WTC11 (cell line): ENCODE measurements around the gene E2F2. TPM values are rescaled to one million over a fixed set of nuclear protein-coding genes. Genes with fewer than 3 reads are reported as not detected.
A peak's percentile ranks its signal among the peaks of the same experiment; 100 is the strongest.

Source experiments
- ATAC-seq: fragments of 200-7000 bp; cut with Tn5 transposase; 2 replicates; pipeline ENCODE4 v1.10.0; 2021; ENCODE audit warnings: mild to moderate bottlenecking, moderate library complexity
- CTCF ChIA-PET: fragments of 300-600 bp; sonication (Branson Sonifier 250); formaldehyde crosslinking; loops from one replicate; lab custom pipeline; 2021; ENCODE audit warnings: antibody characterized with exemption; lab: Charles Lee
- POLR2A ChIA-PET: fragments of 350-600 bp; sonication (Branson Sonifier 250); formaldehyde crosslinking; loops from one replicate; lab custom pipeline; 2021; ENCODE audit warnings: antibody characterized with exemption; lab: Charles Lee
- DNase-seq: peaks from one replicate; pipeline ENCODE4 v3.0.0; 2021; ENCODE audit warnings: low spot score
- H3K27ac Mint-ChIP-seq: 2 replicates; pipeline ENCODE4 v1.8.0; 2021; ENCODE audit warnings: mixed read lengths
- H3K27me3 Mint-ChIP-seq: 2 replicates; pipeline ENCODE4 v1.8.0; 2021; ENCODE audit warnings: low read depth, mild to moderate bottlenecking, moderate library complexity, mixed read lengths
- H3K36me3 Mint-ChIP-seq: 2 replicates; pipeline ENCODE4 v1.8.0; 2021; ENCODE audit warnings: mixed read lengths
- H3K4me1 Mint-ChIP-seq: 2 replicates; pipeline ENCODE4 v1.8.0; 2022; ENCODE audit warnings: mixed read lengths
- H3K4me3 Mint-ChIP-seq: 2 replicates; pipeline ENCODE4 v1.8.0; 2021; ENCODE audit warnings: mild to moderate bottlenecking, moderate library complexity, mixed read lengths
- H3K9me3 Mint-ChIP-seq: 2 replicates; pipeline ENCODE4 v1.8.0; 2021; ENCODE audit warnings: mixed read lengths
- AFF4 ChIP-seq: sonication (generic); formaldehyde crosslinking; IDR thresholded peaks from 2 replicates; pipeline ENCODE4 v1.8.1; 2023; ENCODE audit warnings: mild to moderate bottlenecking, missing genetic modification reagents, borderline replicate concordance
- CDX4 ChIP-seq: fragments of 250-450 bp; sonication (Bioruptor Pico); IDR thresholded peaks from 2 replicates; pipeline ENCODE4 v1.9.0; 2021; ENCODE audit warnings: moderate library complexity, mild to moderate bottlenecking, inconsistent platforms, borderline replicate concordance
- EMX1 ChIP-seq: fragments of 250-450 bp; sonication (Bioruptor Pico); IDR thresholded peaks from 2 replicates; pipeline ENCODE4 v1.8.0; 2021; ENCODE audit warnings: mild to moderate bottlenecking
- FOXK1 ChIP-seq: sonication (generic); formaldehyde crosslinking; IDR thresholded peaks from 2 replicates; pipeline ENCODE4 v1.8.0; 2022; ENCODE audit warnings: mild to moderate bottlenecking, moderate library complexity, missing genetic modification reagents
- FOXP1 ChIP-seq: sonication (generic); formaldehyde crosslinking; IDR thresholded peaks from 2 replicates; pipeline ENCODE4 v1.8.0; 2022; ENCODE audit warnings: missing genetic modification reagents, mild to moderate bottlenecking, moderate library complexity, borderline replicate concordance
- JUN ChIP-seq: sonication (generic); formaldehyde crosslinking; IDR thresholded peaks from 2 replicates; pipeline ENCODE4 v1.8.0; 2023; ENCODE audit warnings: mild to moderate bottlenecking, missing genetic modification reagents
- MLX ChIP-seq: sonication (generic); formaldehyde crosslinking; IDR thresholded peaks from 2 replicates; pipeline ENCODE4 v1.8.1; 2023; ENCODE audit warnings: mild to moderate bottlenecking, missing genetic modification reagents, moderate library complexity
- NR2C2 ChIP-seq: sonication (generic); formaldehyde crosslinking; IDR thresholded peaks from 2 replicates; pipeline ENCODE4 v1.8.0; 2022; ENCODE audit warnings: mild to moderate bottlenecking, missing genetic modification reagents
- PREB ChIP-seq: sonication (generic); formaldehyde crosslinking; IDR thresholded peaks from 2 replicates; pipeline ENCODE4 v1.8.1; 2022; ENCODE audit warnings: mild to moderate bottlenecking, missing genetic modification reagents, moderate library complexity, borderline replicate concordance
- TEAD1 ChIP-seq: sonication (generic); formaldehyde crosslinking; IDR thresholded peaks from 2 replicates; pipeline ENCODE4 v1.8.0; 2022; ENCODE audit warnings: mild to moderate bottlenecking, missing genetic modification reagents
- TP53 ChIP-seq: sonication (generic); formaldehyde crosslinking; IDR thresholded peaks from 2 replicates; pipeline ENCODE4 v1.8.1; 2023; ENCODE audit warnings: mild to moderate bottlenecking, missing genetic modification reagents
- ZBTB43 ChIP-seq: sonication (generic); formaldehyde crosslinking; IDR thresholded peaks from 2 replicates; pipeline ENCODE4 v1.8.1; 2023; ENCODE audit warnings: mild to moderate bottlenecking, missing genetic modification reagents
- ZNF232 ChIP-seq: sonication (generic); formaldehyde crosslinking; IDR thresholded peaks from 2 replicates; pipeline ENCODE4 v1.8.0; 2022; ENCODE audit warnings: mild to moderate bottlenecking, missing genetic modification reagents
- ZNF263 ChIP-seq: sonication (generic); formaldehyde crosslinking; IDR thresholded peaks from 2 replicates; pipeline ENCODE4 v1.8.1; 2022; ENCODE audit warnings: low read depth, mild to moderate bottlenecking, moderate library complexity, missing genetic modification reagents
- ZNF425 ChIP-seq: fragments of 250-450 bp; sonication (Bioruptor Pico); conservative IDR thresholded peaks from 2 replicates; pipeline ENCODE4 v1.9.0; 2021; ENCODE audit warnings: mild to moderate bottlenecking
- total RNA-seq: library from RNA; stranded (reverse); gene quantifications from 3 replicates; pipeline ENCODE4 v1.2.3, GENCODE V29; 2021

E2F2 gene
- total RNA-seq, 1 experiment from 2014 or later = 5.6 TPM

GRCh38 chr1:23529146-23530086 lies 1.6 kb downstream of the E2F2 start:
- Mint-ChIP-seq H3K9me3 (no peaks in the 10 kb centered on the region), H3K36me3 (no peaks in the 10 kb centered on the region), H3K4me3 (peak overlapping the region; percentile 55), H3K27ac (no peak overlapping the region), H3K27me3 (peaks cover 52% of the 10 kb centered on the region), H3K4me1 (peaks cover 28% of the 10 kb centered on the region)
- ChIA-PET CTCF (interaction anchor here (0.7 to 5.9 kb wide), 7 partner anchors 11 to 313 kb away, joined by 3 to 58 read pairs (median 19); partner anchors contain the start of gene ASAP3), POLR2A (interaction anchor here (1.0 kb wide), 1 partner anchor 360 kb away, joined by 3 read pairs; the partner anchor contains the start of gene LUZP1)
- ATAC-seq (no peak), DNase-seq (no peak)
- no peak for TF ChIP-seq ZNF425 (CRISPR knock-in tag)
- no peak for TF ChIP-seq EMX1 (CRISPR knock-in tag)
- no peak for TF ChIP-seq TP53 (CRISPR knock-in tag)
- TF ChIP-seq ZBTB43 = no peak
- no peak for TF ChIP-seq AFF4
- no peak for TF ChIP-seq FOXK1 (CRISPR knock-in tag)

- H3K4me3 Mint-ChIP-seq = no peak overlapping the region
- ATAC-seq = peak; percentile 6; the same call in 1 of the 2 replicates
These were observed 2.6 kb downstream of the E2F2 start for GRCh38 chr1:23528250-23528978.

More at GRCh38 chr1:23528250-23528978, 2.6 kb downstream of the E2F2 start:
- no peaks in the 10 kb centered on the region for H3K9me3 Mint-ChIP-seq
- H3K27me3 Mint-ChIP-seq = peaks cover 47% of the 10 kb centered on the region
- ChIA-PET CTCF (interaction anchor here (0.5 to 8.0 kb wide), 14 partner anchors 12 to 312 kb away, joined by 3 to 101 read pairs (median 4); partner anchors contain the start of genes ASAP3 and PITHD1), POLR2A (interaction anchor here (0.9 to 1.0 kb wide), 3 partner anchors 27 to 359 kb away, joined by 3 to 4 read pairs (median 3); partner anchors contain the start of gene LUZP1)
- H3K36me3 Mint-ChIP-seq = no peaks in the 10 kb centered on the region
- TF ChIP-seq MLX (no peak), ZNF232 (CRISPR knock-in tag) (no peak), EMX1 (CRISPR knock-in tag) (no peak), ZNF263 (CRISPR knock-in tag) (no peak), JUN (CRISPR knock-in tag) (no peak), CDX4 (no peak), NR2C2 (CRISPR knock-in tag) (no peak), FOXP1 (CRISPR knock-in tag) (no peak), TEAD1 (no peak), TP53 (CRISPR knock-in tag) (no peak), PREB (CRISPR knock-in tag) (no peak)
- DNase-seq = no peak
- no peak overlapping the region for H3K27ac Mint-ChIP-seq
- peaks cover 28% of the 10 kb centered on the region for H3K4me1 Mint-ChIP-seq
